Fibroblast of the aortic adventitia (primary cell): ENCODE results near the gene CD93. TPM values are rescaled to one million over a fixed set of nuclear protein-coding genes. Genes with fewer than 3 reads are reported as not detected.
A peak's percentile ranks its signal among the peaks of the same experiment; 100 is the strongest.

Experiments used
- DNase-seq: peaks from one replicate; pipeline ENCODE4 v3.0.0-alpha.2; 2010; ENCODE audit warnings: low read depth
- H3K4me3 ChIP-seq: 2 replicates; pipeline ENCODE4 v1.5.1; 2011; ENCODE audit warnings: low read depth, mild to moderate bottlenecking, control low read depth, low read length, moderate library complexity
- total RNA-seq: library from RNA; depleted of rRNA; stranded (reverse); fragments of >200 nt; gene quantifications from 2 replicates; pipeline ENCODE4 v1.2.3, GENCODE V29; 2012; ENCODE audit warnings: low replicate concordance
- TF ChIP-seq, protein P1 (sequence below): IDR thresholded peaks from 2 replicates; pipeline ENCODE4 v1.5.1; 2011; ENCODE audit warnings: mild to moderate bottlenecking, low read length, control low read depth, inconsistent platforms; ENCODE audit not compliant: insufficient read depth

CD93 gene
- total RNA-seq, 1 donor, result 0.27 TPM

DNA sequence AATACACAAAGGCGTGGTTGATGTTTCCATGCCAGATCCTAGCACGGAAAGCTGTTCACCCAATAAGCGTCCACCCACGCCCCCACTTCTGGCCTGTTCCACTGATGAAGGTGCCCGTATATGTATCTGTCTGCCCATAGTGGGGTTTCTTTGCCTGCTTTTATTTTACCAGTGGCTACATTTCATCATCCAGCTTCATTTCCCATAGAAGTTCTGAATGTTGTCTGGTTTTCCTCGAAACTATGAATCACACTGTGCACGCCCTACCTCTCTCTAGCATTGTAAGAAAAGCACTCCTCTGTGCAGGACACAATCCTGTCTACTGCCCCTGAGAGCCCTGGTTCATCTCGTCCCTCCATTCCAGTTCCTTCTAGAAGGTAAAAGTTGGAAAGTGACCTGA, 8.8 kb upstream of the CD93 start:
- no peak overlapping the region for H3K4me3 ChIP-seq
- TF ChIP-seq, protein P1, sequence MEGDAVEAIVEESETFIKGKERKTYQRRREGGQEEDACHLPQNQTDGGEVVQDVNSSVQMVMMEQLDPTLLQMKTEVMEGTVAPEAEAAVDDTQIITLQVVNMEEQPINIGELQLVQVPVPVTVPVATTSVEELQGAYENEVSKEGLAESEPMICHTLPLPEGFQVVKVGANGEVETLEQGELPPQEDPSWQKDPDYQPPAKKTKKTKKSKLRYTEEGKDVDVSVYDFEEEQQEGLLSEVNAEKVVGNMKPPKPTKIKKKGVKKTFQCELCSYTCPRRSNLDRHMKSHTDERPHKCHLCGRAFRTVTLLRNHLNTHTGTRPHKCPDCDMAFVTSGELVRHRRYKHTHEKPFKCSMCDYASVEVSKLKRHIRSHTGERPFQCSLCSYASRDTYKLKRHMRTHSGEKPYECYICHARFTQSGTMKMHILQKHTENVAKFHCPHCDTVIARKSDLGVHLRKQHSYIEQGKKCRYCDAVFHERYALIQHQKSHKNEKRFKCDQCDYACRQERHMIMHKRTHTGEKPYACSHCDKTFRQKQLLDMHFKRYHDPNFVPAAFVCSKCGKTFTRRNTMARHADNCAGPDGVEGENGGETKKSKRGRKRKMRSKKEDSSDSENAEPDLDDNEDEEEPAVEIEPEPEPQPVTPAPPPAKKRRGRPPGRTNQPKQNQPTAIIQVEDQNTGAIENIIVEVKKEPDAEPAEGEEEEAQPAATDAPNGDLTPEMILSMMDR, result no peak
- DNase-seq, result peak; percentile 75

DNA sequence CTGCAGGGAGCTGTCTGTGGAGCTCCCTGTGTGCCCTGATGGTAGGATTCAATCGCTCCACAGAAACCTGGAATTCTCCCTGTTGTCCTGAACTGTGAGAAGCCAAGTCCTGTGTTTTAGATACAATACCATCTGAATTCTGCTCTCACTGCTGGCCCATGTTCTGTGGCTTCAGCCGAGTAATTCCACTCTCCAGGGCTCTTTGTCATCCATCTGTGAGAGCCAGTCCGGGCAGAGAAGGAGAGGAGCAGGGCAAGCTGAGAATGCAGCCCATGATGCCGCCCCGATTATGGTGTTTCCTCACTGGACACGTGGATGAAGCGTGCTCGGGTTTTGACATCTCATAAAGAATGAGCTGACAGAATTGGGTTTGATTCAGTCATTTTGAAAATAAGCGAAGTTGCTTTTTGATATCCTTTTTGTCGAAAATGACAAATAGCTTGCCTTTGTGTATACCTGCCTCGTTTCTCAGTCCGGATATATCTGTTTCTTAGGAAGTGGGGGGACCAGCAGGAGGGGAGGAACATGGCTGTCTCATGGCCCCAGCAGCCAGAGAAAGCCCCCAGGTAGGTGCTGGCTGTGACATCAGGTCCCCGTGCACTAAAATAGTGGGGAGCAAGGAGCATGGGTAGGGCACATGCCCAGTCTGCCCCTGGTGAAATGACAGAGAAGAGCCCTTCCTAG, 8.2 kb upstream of the CD93 start:
- H3K4me3 ChIP-seq, result no peak overlapping the region
- TF ChIP-seq, protein P1, result no peak
- DNase-seq, result no peak

DNA sequence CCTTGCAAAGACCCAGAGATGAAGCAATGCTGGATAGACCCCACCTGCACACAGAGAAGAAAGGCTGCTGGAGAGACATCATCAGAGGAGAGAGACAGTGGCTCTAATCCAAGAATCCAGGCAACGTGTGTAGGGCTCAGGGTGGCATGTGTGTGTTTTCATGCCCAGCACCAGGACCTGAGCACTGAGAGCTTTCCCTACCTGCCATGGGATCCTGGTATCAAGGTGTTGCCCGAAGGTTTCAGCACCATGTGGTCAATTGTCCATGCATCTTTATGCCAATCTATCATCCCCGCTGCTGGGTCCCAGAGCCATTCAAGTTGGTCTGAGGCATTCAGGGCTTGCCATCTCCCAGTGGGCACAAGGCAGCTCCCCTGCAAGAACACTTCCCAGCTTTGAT, 7.5 kb upstream of the CD93 start:
- TF ChIP-seq, protein P1, result no peak
- DNase-seq, result no peak
- H3K4me3 ChIP-seq, result no peak overlapping the region

DNA sequence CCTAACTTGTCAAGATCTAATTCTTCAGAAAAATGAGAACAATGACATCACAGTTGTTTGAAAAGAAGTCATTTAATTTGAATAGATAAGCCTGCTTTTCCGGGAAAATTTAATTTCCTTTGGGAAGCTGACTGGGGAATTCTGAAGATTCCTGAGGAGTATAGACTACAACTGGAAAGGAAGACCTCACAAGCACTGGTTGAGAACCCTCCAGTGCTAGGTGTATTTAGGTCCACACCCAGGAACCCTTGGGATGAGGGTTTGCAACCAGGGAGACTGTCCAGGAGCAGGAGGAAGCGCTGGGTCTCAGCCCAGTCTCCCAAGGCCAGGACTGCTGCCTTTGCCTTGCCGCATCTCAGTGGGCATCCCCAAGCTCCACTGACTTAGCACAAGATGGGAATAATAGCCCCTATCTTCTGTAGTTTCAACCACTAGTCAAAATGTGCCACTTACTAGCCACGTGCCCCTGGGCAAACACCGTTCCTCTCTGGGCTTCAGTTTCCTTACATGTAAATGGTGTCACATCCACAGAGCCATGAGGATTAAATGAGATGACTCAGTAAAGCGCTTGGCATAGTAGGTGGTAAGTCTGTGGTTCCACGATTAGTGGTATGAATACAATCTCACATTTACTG, 6.9 kb upstream of the CD93 start:
- H3K4me3 ChIP-seq, result no peak overlapping the region
- DNase-seq, result no peak
- TF ChIP-seq, protein P1, result no peak

DNA sequence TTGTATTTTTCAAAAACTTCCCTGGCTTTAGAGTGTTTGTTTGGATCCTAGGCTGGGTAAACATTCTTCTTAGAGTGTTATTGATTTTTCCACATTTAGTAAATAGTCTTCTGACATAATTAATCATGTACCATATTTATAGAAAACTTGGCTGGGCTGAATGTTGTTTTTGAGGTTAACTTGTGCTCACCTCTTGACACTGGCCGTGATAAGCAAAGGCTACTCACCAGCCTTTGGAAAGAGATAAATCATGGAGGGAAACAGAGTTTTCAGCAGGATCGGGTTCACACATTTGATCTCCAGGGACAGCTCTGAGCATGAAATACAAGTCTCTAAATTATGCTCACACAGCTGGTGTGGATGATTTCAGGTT, 6.2 kb upstream of the CD93 start:
- peak; percentile 50 for DNase-seq
- TF ChIP-seq, protein P1, result no peak
- no peak overlapping the region for H3K4me3 ChIP-seq

DNA sequence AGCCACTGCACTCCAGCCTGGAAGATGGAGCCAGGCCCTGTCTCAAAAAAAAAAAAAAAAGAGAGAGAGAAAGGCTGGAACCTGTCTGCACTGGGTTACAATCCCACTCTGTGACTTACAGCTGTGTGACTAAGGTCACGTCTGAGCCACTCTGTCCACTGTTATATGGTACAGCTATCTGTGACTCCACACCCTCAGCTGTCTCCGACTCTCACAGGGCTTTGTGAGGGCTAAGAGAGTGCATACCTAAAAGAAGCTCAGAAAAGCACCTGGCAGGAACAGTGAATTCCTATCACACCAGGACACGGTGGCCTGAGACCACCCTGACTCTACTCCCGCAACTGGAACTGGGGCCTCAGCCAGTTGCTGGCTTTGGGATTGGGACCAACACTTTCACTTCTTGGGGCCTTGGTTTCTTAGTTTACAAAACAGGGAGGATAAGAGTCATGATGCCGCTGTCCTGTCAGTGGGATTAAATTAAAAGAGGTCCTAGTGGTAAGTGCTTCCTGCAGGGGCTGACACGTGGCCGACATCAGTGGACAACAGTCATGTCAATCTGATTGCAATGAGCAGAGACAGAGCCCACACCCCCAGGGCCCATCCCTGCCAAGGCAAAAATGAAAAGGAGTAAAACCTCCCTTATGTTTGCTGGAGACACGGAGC, 5.7 kb upstream of the CD93 start:
- TF ChIP-seq, protein P1, result no peak
- H3K4me3 ChIP-seq, result no peak overlapping the region
- no peak for DNase-seq
